Mammary epithelial cell (primary cell): ENCODE data around the gene UBE2R2.
"Not testable (repeated sequence)": the region's sequence is repeated elsewhere in the genome, so short reads cannot be mapped to it uniquely, and the experiment has no call there.

Experiments used
- CTCF ChIP-seq, 2 donors: IDR thresholded peaks in 1 of 2; conservative IDR thresholded peaks in 1 of 2; 2 replicates each; pipeline ENCODE4 v1.5.1; 2011 to 2012; ENCODE audit warnings: inconsistent platforms in 2 of 2, low read length in 2 of 2, mild to moderate bottlenecking in 2 of 2, control low read depth in 1 of 2, low read depth in 1 of 2; ENCODE audit not compliant: insufficient read depth in 1 of 2; ENCODE audit errors: extremely low read depth in 1 of 2
- EZH2 ChIP-seq: IDR thresholded peaks from 2 replicates; pipeline ENCODE4 v1.6.1; 2012; ENCODE audit warnings: low read length, inconsistent platforms, borderline replicate concordance

- not testable (repeated sequence) for TF ChIP-seq CTCF (conservative IDR thresholded peaks at IDR 0.05 in 1 of 2, IDR thresholded peaks at IDR 0.05 in 1 of 2; ENCODE audit: extremely low read depth in 1 of 2, insufficient read depth in 1 of 2, low read depth in 1 of 2, low read length in 2 of 2); EZH2
Measured at GRCh38 chr9:33770156-33770880, 46.6 kb upstream of the UBE2R2 start.
